Psoas muscle (tissue), 8 donors: ENCODE measurements around the gene RASA3. TPM values are rescaled to one million over a fixed set of nuclear protein-coding genes. Genes with fewer than 3 reads are reported as not detected.

ENCODE experiments used
- ATAC-seq, 4 donors: fragments of 200-7000 bp; cut with Tn5 transposase; one replicate each; pipeline ENCODE4 v1.9.1; 2020; ENCODE audit warnings: moderate library complexity in 3 of 4, mild to moderate bottlenecking in 2 of 4
- DNase-seq, 2 donors: peaks; one replicate each; pipeline ENCODE4 v3.0.0-alpha.2; 2020
- H3K27ac ChIP-seq: fragments of 200-600 bp; one replicate; pipeline ENCODE4 v1.8.0; 2022
- H3K27me3 ChIP-seq, 3 donors: fragments of 200-600 bp in 1 of 3; one replicate each; pipeline versions ENCODE4 v1.6.1 to v1.8.0; 2013 to 2022; ENCODE audit warnings: low read length in 2 of 3, mild to moderate bottlenecking in 2 of 3, moderate library complexity in 1 of 3; ENCODE audit not compliant: insufficient read depth in 3 of 3
- H3K36me3 ChIP-seq, 2 donors: fragments of 200-600 bp in 1 of 2; one replicate each; pipeline versions ENCODE4 v1.6.1 to v1.8.0; 2013 to 2022; ENCODE audit warnings: low read depth in 1 of 2, mild to moderate bottlenecking in 1 of 2, moderate library complexity in 1 of 2; ENCODE audit not compliant: insufficient read depth in 1 of 2
- H3K4me1 ChIP-seq: fragments of 200-600 bp; one replicate; pipeline ENCODE4 v1.8.0; 2022
- H3K4me3 ChIP-seq: fragments of 200-600 bp; one replicate; pipeline ENCODE4 v1.8.0; 2022; ENCODE audit warnings: mild to moderate bottlenecking
- H3K9me3 ChIP-seq: fragments of 200-600 bp; one replicate; pipeline ENCODE4 v1.8.0; 2022
- CTCF ChIP-seq: fragments of 200-600 bp; IDR thresholded peaks from one replicate; pipeline ENCODE4 v1.8.0; 2022; ENCODE audit warnings: antibody characterized with exemption
- WGBS, 3 donors: extraction: QIAGEN DNeasy Blood & Tissue Kit; methylation state at CpG; one replicate each; pipeline versions ENCODE4 v1.1.6 to v1.1.7; 2013; 5-methylcytosine and 5-hydroxymethylcytosine counted together
- intact Hi-C, 2 donors: fragments of 100-400 bp; cut with DNase I; formaldehyde crosslinking; loops; one replicate each; pipeline versions ENCODE4 v1.11.0 to v1.14.2; 2022
- polyA plus RNA-seq, 3 donors: library from polyadenylated mRNA; stranded (reverse); fragments of 200-250 nt; gene quantifications; one replicate each; pipeline ENCODE4 v1.2.3, GENCODE V29; 2013
- total RNA-seq, 4 donors: library from RNA; stranded (reverse); fragmentation: NEBNext Ultra II Directional in 2 of 4; extraction: Animal tissue kit (Norgen Biotek cat#: 25700) in 2 of 4; gene quantifications; one replicate each; pipeline versions ENCODE4 v1.2.1 to v1.2.4, GENCODE V29; 2021 to 2023
- donor health status: healthy with polysubstance abuse.
- donor health status: DM: no; HTN: no; CAD: no; lungs with moderate emphysema.
- donor health status: Bipolar disorder and iron deficiency.
- donor health status: healthy.
- donor health status: DM: yes; HTN: yes; CAD: no.
- donor health status: DM: no; HTN: no; CAD: no.
- donor health status: DM: no; HTN: no; CAD: no.
- donor health status: DM: yes; HTN: yes; CAD: no.

The RASA3 gene
- total and polyA plus RNA-seq, 7 donors: 4.8 to 24.4 (median 13.1) TPM

GRCh38 chr13:114012921-114013320, 119.5 kb downstream of the RASA3 start:
- Histone ChIP-seq H3K27ac (no peak overlapping the region), H3K36me3 (peaks cover 0 to 71% of the 10 kb centered on the region in 2 donors), H3K4me1 (no peaks in the 10 kb centered on the region), H3K27me3 (no peaks in the 10 kb centered on the region), H3K4me3 (no peak overlapping the region), H3K9me3 (no peaks in the 10 kb centered on the region)
- ATAC-seq (no peak), DNase-seq (peak in 1 of 2 donors; percentile 15)
- no peak for TF ChIP-seq CTCF
- WGBS, 3 donors: 93 to 95% (median 94%) methylated on average over 21 of the region's 21 CpGs
- intact Hi-C loops: no loop called here

GRCh38 chr13:114012141-114012540, 120.3 kb downstream of the RASA3 start:
- ATAC-seq (no peak), DNase-seq (no peak)
- H3K27me3 ChIP-seq: no peaks in the 10 kb centered on the region
- H3K9me3 ChIP-seq: no peaks in the 10 kb centered on the region
- intact Hi-C loops: no loop called here
- H3K36me3 ChIP-seq: peaks cover 0 to 65% of the 10 kb centered on the region in 2 donors
- H3K4me1 ChIP-seq: no peaks in the 10 kb centered on the region
- no peak for TF ChIP-seq CTCF
- no peak overlapping the region for H3K27ac ChIP-seq
- no peak overlapping the region for H3K4me3 ChIP-seq
- 90 to 93% (median 91%) methylated on average over 17 of the region's 17 CpGs for WGBS, 3 donors

- H3K4me1 ChIP-seq: no peaks in the 10 kb centered on the region
- intact Hi-C loops: no loop called here
- no peaks in the 10 kb centered on the region for H3K27me3 ChIP-seq
- TF ChIP-seq CTCF: no peak
- ATAC-seq (no peak), DNase-seq (peak; percentile 13 to 23)
- H3K9me3 ChIP-seq: no peaks in the 10 kb centered on the region
- no peak overlapping the region for H3K4me3 ChIP-seq
- 95 to 96% (median 95%) methylated on average over 19 of the region's 19 CpGs for WGBS, 3 donors
- no peak overlapping the region for H3K27ac ChIP-seq
- H3K36me3 ChIP-seq: peaks cover 0 to 55% of the 10 kb centered on the region in 2 donors
These were observed 121.2 kb downstream of the RASA3 start for GRCh38 chr13:114011226-114011625.

GRCh38 chr13:114010401-114011101, 121.9 kb downstream of the RASA3 start:
- Histone ChIP-seq H3K4me3 (no peak overlapping the region), H3K27me3 (no peaks in the 10 kb centered on the region), H3K27ac (no peak overlapping the region), H3K9me3 (no peaks in the 10 kb centered on the region), H3K36me3 (peaks cover 0 to 49% of the 10 kb centered on the region in 2 donors), H3K4me1 (no peaks in the 10 kb centered on the region)
- DNase-seq (peak; percentile 15 to 41), ATAC-seq (no peak)
- no peak for TF ChIP-seq CTCF
- intact Hi-C loops: no loop called here
- 89 to 92% (median 91%) methylated on average over 32 to 37 of the region's 37 CpGs for WGBS, 3 donors
